ENCODE data around the gene NFIC.

Gene NFIC

DNA sequence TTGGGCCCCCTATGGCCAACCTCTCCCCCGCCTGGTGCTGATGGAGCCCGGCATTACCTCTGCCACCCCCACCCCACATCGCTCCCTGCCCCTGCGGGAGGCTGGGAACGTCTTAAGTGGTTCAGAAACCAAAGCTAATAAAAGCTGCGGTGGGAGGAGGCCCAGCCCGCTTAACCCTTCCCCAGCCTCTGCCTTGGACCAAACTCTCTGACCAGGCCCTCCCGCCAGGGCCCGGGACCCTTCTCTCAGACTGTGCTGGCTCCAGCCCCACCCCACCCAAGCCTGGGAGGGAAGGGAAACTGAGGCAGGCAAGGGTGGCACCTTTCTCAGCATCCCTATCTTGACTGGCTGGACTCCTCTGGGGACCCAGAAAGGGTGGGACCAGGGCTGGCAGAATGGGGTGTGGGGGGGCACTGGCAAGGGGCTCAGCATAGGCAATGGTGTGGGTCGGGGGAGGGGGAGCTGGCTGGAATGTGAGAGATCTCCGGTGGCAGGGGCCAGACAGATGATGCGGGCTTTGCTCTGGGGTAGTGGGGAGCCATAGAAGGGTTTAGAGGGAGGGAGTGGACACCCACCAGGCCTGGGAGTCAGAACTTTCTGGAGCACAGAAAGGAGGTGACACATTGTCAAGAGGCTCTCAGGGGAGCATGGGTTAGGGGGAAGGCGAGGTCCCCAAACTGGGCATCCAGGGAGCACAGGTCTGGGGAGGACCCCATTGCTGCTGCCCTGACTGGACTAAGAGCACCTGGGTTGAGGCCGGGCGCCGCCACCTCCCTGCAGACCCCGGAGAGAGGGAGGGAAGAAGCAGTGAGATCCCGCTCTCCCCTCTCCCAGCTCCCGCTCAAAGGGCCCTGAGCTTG is 92.1 kb downstream of the NFIC start:
- Histone ChIP-seq H3K4me3 (ENCODE audit: low read depth in 1 of 2, low read length in 1 of 2) (no peak overlapping the region), H3K9me3 (no peaks in the 10 kb centered on the region), H3K27me3 (no peaks in the 10 kb centered on the region), H3K27ac (no peak overlapping the region), H3K4me1 (ENCODE audit: control insufficient read depth in 1 of 2, insufficient read depth in 1 of 2, low read depth in 1 of 2, low read length in 1 of 2) (no peaks in the 10 kb centered on the region), H3K36me3 (peaks cover 87% of the 10 kb centered on the region)
- TF ChIP-seq CTCF (IDR thresholded peaks at IDR 0.05), result no peak

DNA sequence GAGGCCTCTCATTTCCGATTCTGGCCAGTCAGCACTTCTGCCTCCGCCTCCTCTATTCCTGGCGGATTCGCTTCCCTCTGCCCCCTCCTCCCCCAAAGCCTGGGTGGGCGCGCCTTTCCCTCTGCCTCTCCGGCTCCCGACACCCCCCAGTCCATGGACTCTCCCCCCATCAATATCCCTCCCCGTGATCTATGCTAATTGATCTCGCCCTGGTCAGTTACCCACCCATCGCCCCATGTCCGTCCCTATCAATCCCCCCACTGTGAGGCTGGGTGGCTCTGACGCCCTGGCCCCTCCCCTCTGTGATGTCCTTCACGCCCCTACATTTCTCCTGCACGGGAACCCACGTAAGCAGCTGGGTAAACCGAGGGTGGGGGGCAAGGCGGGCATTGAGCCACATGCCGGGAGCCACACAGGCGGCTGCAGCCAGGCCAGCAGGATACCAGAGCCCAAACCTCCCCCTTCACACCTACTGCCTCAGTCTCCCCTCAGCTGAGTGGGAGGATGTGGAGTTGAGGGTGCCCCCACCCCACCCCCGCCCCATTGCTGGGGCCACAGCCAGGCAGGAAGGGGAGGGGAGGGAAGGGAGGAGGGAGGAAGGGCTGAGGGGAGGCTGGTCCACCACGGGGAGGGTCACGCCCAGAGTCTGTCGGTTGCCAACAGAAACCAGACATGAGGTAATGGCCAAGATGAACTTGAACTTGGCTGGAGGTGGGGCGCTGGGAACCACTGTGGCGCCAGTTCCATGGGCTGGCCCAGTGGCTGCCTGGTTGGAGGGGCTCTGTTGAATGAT is 92.9 kb downstream of the NFIC start:
- Histone ChIP-seq H3K4me1 (ENCODE audit: control insufficient read depth in 1 of 2, insufficient read depth in 1 of 2, low read depth in 1 of 2, low read length in 1 of 2) (no peaks in the 10 kb centered on the region), H3K4me3 (ENCODE audit: low read depth in 1 of 2, low read length in 1 of 2) (no peak overlapping the region), H3K36me3 (peaks cover 87% of the 10 kb centered on the region), H3K9me3 (no peaks in the 10 kb centered on the region), H3K27ac (no peak overlapping the region), H3K27me3 (no peaks in the 10 kb centered on the region)
- no peak for TF ChIP-seq CTCF (IDR thresholded peaks at IDR 0.05)

DNA sequence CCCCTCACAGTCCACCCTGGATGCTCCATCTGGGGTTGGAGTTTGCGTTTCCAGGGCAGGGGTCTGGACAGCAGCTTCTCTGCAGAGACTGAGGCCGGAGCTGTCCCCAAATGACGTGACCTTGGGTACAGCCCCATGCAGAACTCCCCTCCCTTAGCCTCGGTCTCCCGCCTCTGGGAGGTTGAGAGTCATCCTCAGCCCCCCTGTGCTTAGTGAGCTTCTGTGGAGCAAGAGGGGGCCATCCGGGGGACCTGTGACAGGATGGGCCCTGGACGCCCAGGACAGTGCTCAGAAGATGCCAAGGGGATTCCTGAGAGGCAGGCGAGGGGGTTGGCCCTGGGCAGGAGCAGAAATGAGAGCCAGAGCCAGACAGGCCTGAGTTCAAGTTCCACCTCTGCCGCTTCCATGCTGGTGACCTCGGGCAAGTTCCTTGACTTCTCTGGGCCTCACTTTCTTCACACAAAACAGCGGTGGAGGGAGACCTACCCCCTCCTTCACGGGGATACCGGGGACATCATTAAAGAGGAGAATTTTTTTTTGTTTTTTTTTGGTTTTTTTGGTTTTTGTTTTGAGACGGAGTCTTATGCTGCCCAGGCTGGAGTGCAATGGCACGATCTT is 93.7 kb downstream of the NFIC start:
- no peaks in the 10 kb centered on the region for H3K27me3 ChIP-seq
- no peaks in the 10 kb centered on the region for H3K9me3 ChIP-seq
- no peaks in the 10 kb centered on the region for H3K4me1 ChIP-seq (ENCODE audit: control insufficient read depth in 1 of 2, insufficient read depth in 1 of 2, low read depth in 1 of 2, low read length in 1 of 2)
- H3K4me3 ChIP-seq (ENCODE audit: low read depth in 1 of 2, low read length in 1 of 2), result no peak overlapping the region
- no peak for TF ChIP-seq CTCF (IDR thresholded peaks at IDR 0.05)
- no peak overlapping the region for H3K27ac ChIP-seq
- peaks cover 85% of the 10 kb centered on the region for H3K36me3 ChIP-seq

GRCh38 chr19:3462991-3463713 is 96.8 kb downstream of the NFIC start:
- H3K27me3 ChIP-seq, result no peaks in the 10 kb centered on the region
- no peak overlapping the region for H3K4me3 ChIP-seq (ENCODE audit: low read depth in 1 of 2, low read length in 1 of 2)
- H3K27ac ChIP-seq, result no peak overlapping the region
- no peak for TF ChIP-seq CTCF (IDR thresholded peaks at IDR 0.05)
- peaks cover 60% of the 10 kb centered on the region for H3K36me3 ChIP-seq
- H3K4me1 ChIP-seq (ENCODE audit: control insufficient read depth in 1 of 2, insufficient read depth in 1 of 2, low read depth in 1 of 2, low read length in 1 of 2), result no peaks in the 10 kb centered on the region
- no peaks in the 10 kb centered on the region for H3K9me3 ChIP-seq
